Stimulated activated CD8-positive, alpha-beta memory T cell treated with anti-CD3 and anti-CD28 coated beads, Interleukin-2, amount 100 ng/mL, for 1 hour (primary cell): ENCODE results near the gene RNF31.
"Not testable (repeated sequence)": the region's sequence is repeated elsewhere in the genome, so short reads cannot be mapped to it uniquely, and the experiment has no call there.

ENCODE experiments used
- DNase-seq, 2 donors: peaks; one replicate each; pipeline ENCODE4 v3.0.0-alpha.2; 2020; ENCODE audit warnings: low read depth in 2 of 2

Gene RNF31

GRCh38 chr14:24146978-24147760 lies at the start of gene RNF31:
TSS of gene RNF31 (plus strand) at chr14:24147498. CDS start at chr14:24147699, 201 bp downstream.
- DNase-seq = peak; percentile 85 to 96

GRCh38 chr14:24098229-24098926 lies 48.9 kb upstream of the RNF31 start:
- DNase-seq = no peak

- DNase-seq = no peak
These were observed 48.1 kb upstream of the RNF31 start for GRCh38 chr14:24098927-24099813.

- no peak for DNase-seq
These were observed 46.9 kb upstream of the RNF31 start for GRCh38 chr14:24100197-24100981.

GRCh38 chr14:24100982-24101494 lies 46.3 kb upstream of the RNF31 start:
- no peak for DNase-seq

GRCh38 chr14:24102357-24103048 lies 44.8 kb upstream of the RNF31 start:
- no peak for DNase-seq

GRCh38 chr14:24103451-24103850 lies 43.8 kb upstream of the RNF31 start:
- no peak for DNase-seq

GRCh38 chr14:24105609-24106239 lies 41.6 kb upstream of the RNF31 start:
- DNase-seq = not testable (repeated sequence)

- no peak for DNase-seq
These were observed 40.5 kb upstream of the RNF31 start for GRCh38 chr14:24106672-24107271.

GRCh38 chr14:24108336-24108874 lies 38.9 kb upstream of the RNF31 start:
- no peak for DNase-seq

GRCh38 chr14:24110060-24110459 lies 37.2 kb upstream of the RNF31 start:
- DNase-seq = no peak

- DNase-seq = no peak
These were observed 36.8 kb upstream of the RNF31 start for GRCh38 chr14:24110523-24110922.

- no peak for DNase-seq
These were observed 33.9 kb upstream of the RNF31 start for GRCh38 chr14:24113379-24113800.

GRCh38 chr14:24113801-24114531 lies 33.3 kb upstream of the RNF31 start:
- peak; percentile 44 to 58 for DNase-seq

GRCh38 chr14:24114532-24115421 lies 32.5 kb upstream of the RNF31 start, which contains the start of the genes DCAF11 and NRL:
TSS of gene DCAF11 (plus strand) at chr14:24114777. CDS start at chr14:24115595, 818 bp downstream.
TSS of gene NRL (minus strand) at chr14:24114949. CDS start at chr14:24082848, 32,101 bp downstream.
- DNase-seq = peak; percentile 93 to 96

GRCh38 chr14:24115422-24116127 lies 31.7 kb upstream of the RNF31 start:
- no peak for DNase-seq
